ENCODE measurements around the gene LRRTM4. TPM values are rescaled to one million over a fixed set of nuclear protein-coding genes. Genes with fewer than 3 reads are reported as not detected.
A peak's percentile ranks its signal among the peaks of the same experiment; 100 is the strongest.

LRRTM4 gene
- polyA plus RNA-seq, 1 of the 3 experiments (the other 2 are of a cell fraction) = 0.10 TPM

GRCh38 chr2:77519888-77520506, 2.2 kb downstream of the LRRTM4 start:
- POLR2A ChIA-PET = interaction anchor here (0.8 to 2.1 kb wide), 4 partner anchors 827 to 852 kb away, joined by 3 to 7 read pairs (median 4); no protein-coding TSS in a partner anchor
- H3K36me3 ChIP-seq (replicated peaks in 1 of 2; ENCODE audit: control insufficient read depth in 1 of 2, insufficient read depth in 2 of 2, low read length in 1 of 2) = no peaks in the 10 kb centered on the region
- WGBS (ENCODE audit: low lambda C conversion rate) = 41% methylated on average over 7 of the region's 7 CpGs
- no peaks in the 10 kb centered on the region for H3K9me3 ChIP-seq
- no peaks in the 10 kb centered on the region; a peak in 2 of 4 replicates for H3K4me1 ChIP-seq (ENCODE audit: control insufficient read depth in 1 of 2, insufficient read depth in 2 of 2, low read depth in 1 of 2, low read length in 1 of 2)
- H3K9me2 ChIP-seq = no peaks in the 10 kb centered on the region
- peak overlapping the region in 1 of 2 experiments; percentile 94; a peak in 2 of 4 replicates for H3K27ac ChIP-seq (ENCODE audit: low read depth in 2 of 2, low read length in 1 of 2)
- DNase-seq = no peak
- H3F3A ChIP-seq (replicated peaks; ENCODE audit: insufficient read depth) = no peaks in the 10 kb centered on the region
- H4K20me1 ChIP-seq (ENCODE audit: insufficient read depth) = no peaks in the 10 kb centered on the region
- H2AFZ ChIP-seq (ENCODE audit: low read depth) = no peak overlapping the region
- CTCF ChIA-PET = interaction anchor here (1.0 to 4.7 kb wide), 5 partner anchors 37 to 1810 kb away, joined by 3 to 23 read pairs (median 4); partner anchors contain the start of gene GCFC2
- TF ChIP-seq EP300 (IDR thresholded peaks at IDR 0.05; ENCODE audit: borderline replicate concordance in 1 of 2, low read depth in 1 of 2, low read length in 1 of 2) (no peak), CTCF (IDR thresholded peaks at IDR 0.05) (no peak), POLR2AphosphoS5 (IDR thresholded peaks at IDR 0.05; ENCODE audit: low read depth, low read length) (no peak), TEAD4 (IDR thresholded peaks at IDR 0.05; ENCODE audit: borderline replicate concordance, insufficient read depth) (no peak), SMC3 (IDR thresholded peaks at IDR 0.05; ENCODE audit: low read depth, low read length) (no peak), RFX5 (IDR thresholded peaks at IDR 0.05; ENCODE audit: low read length) (no peak), RCOR1 (IDR thresholded peaks at IDR 0.05; ENCODE audit: low read length) (no peak), USF1 (IDR thresholded peaks at IDR 0.05; ENCODE audit: borderline replicate concordance, low read depth) (no peak)
- H3K79me2 ChIP-seq (ENCODE audit: insufficient read depth) = no peaks in the 10 kb centered on the region
- H3K4me3 ChIP-seq (ENCODE audit: low read depth in 2 of 2, low read length in 1 of 2) = peak overlapping the region in 1 of 2 experiments; percentile 51; a peak in 2 of 4 replicates
- no peaks in the 10 kb centered on the region for H3K27me3 ChIP-seq (ENCODE audit: insufficient read depth)
- no peak overlapping the region for H3K4me2 ChIP-seq
- no peak overlapping the region for H3K9ac ChIP-seq

- TF ChIP-seq RAD21 (IDR thresholded peaks at IDR 0.05; ENCODE audit: low read length) (no peak), GABPA (IDR thresholded peaks at IDR 0.05; ENCODE audit: low read depth) (no peak), PBX3 (IDR thresholded peaks at IDR 0.05) (no peak), MEF2A (IDR thresholded peaks at IDR 0.05; ENCODE audit: borderline replicate concordance, low read depth) (no peak), RFX5 (IDR thresholded peaks at IDR 0.05; ENCODE audit: low read length) (no peak), CHD2 (IDR thresholded peaks at IDR 0.05; ENCODE audit: low read length, partially characterized antibody) (no peak)
- peak overlapping the region in 1 of 2 experiments; percentile 51; a peak in 2 of 4 replicates for H3K4me3 ChIP-seq (ENCODE audit: low read depth in 2 of 2, low read length in 1 of 2)
- no peaks in the 10 kb centered on the region for H3K36me3 ChIP-seq (replicated peaks in 1 of 2; ENCODE audit: control insufficient read depth in 1 of 2, insufficient read depth in 2 of 2, low read length in 1 of 2)
- CTCF ChIA-PET = interaction anchor here (1.0 to 4.7 kb wide), 5 partner anchors 36 to 1809 kb away, joined by 3 to 23 read pairs (median 4); partner anchors contain the start of gene GCFC2
- WGBS (ENCODE audit: low lambda C conversion rate) = 55% methylated on average over 14 of the region's 14 CpGs
- no peaks in the 10 kb centered on the region for H3F3A ChIP-seq (replicated peaks; ENCODE audit: insufficient read depth)
- H3K4me1 ChIP-seq (ENCODE audit: control insufficient read depth in 1 of 2, insufficient read depth in 2 of 2, low read depth in 1 of 2, low read length in 1 of 2) = no peaks in the 10 kb centered on the region; a peak in 2 of 4 replicates
- H3K27ac ChIP-seq (ENCODE audit: low read depth in 2 of 2, low read length in 1 of 2) = peak overlapping the region in 1 of 2 experiments; percentile 94; a peak in 2 of 4 replicates
- H3K9me3 ChIP-seq = no peaks in the 10 kb centered on the region
- H2AFZ ChIP-seq (ENCODE audit: low read depth) = no peak overlapping the region
- no peak overlapping the region for H3K4me2 ChIP-seq
- no peak for DNase-seq
- H3K9me2 ChIP-seq = no peaks in the 10 kb centered on the region
- no peaks in the 10 kb centered on the region for H4K20me1 ChIP-seq (ENCODE audit: insufficient read depth)
- H3K27me3 ChIP-seq (ENCODE audit: insufficient read depth) = no peaks in the 10 kb centered on the region
- no peaks in the 10 kb centered on the region for H3K79me2 ChIP-seq (ENCODE audit: insufficient read depth)
- POLR2A ChIA-PET = interaction anchor here (0.8 to 0.9 kb wide), 2 partner anchors 826 to 828 kb away, joined by 3 read pairs; no protein-coding TSS in a partner anchor
- no peak overlapping the region for H3K9ac ChIP-seq
These were observed 2.9 kb downstream of the LRRTM4 start for GRCh38 chr2:77519164-77519887.

Data from SK-N-SH (cell line).